Keratinocyte (primary cell): ENCODE results near the gene HMCN1. TPM values are rescaled to one million over a fixed set of nuclear protein-coding genes. Genes with fewer than 3 reads are reported as not detected.

Source experiments
- DNase-seq: peaks from one replicate; pipeline ENCODE4 v3.0.0-alpha.2; 2011; ENCODE audit warnings: low read depth, missing footprints, low spot score
- FAIRE-seq: peaks from 2 replicates; lab custom pipeline; 2011; peaks lifted over from hg19 to GRCh38; lab: Jason Lieb, UNC
- H2AFZ ChIP-seq: 2 replicates; pipeline ENCODE4 v1.6.0; 2012; ENCODE audit warnings: low read length, control low read depth, inconsistent platforms; ENCODE audit not compliant: control insufficient read depth
- H3K27ac ChIP-seq: 2 replicates; pipeline ENCODE4 v1.5.1; 2011; ENCODE audit warnings: low read length; ENCODE audit not compliant: control insufficient read depth, insufficient read depth
- H3K27me3 ChIP-seq: 3 replicates; pipeline ENCODE4 v1.6.0; 2011; ENCODE audit warnings: low read length; ENCODE audit not compliant: control insufficient read depth, insufficient read depth; ENCODE audit errors: extremely low read depth
- H3K36me3 ChIP-seq, 2 experiments: 2 replicates in 1 of 2; 3 replicates in 1 of 2; pipeline ENCODE4 v1.5.1; 2011; ENCODE audit warnings: low read length in 2 of 2, mild to moderate bottlenecking in 1 of 2; ENCODE audit not compliant: control insufficient read depth in 2 of 2, insufficient read depth in 2 of 2; ENCODE audit errors: extremely low read depth in 1 of 2
- H3K4me1 ChIP-seq: 3 replicates; pipeline ENCODE4 v1.5.1; 2011; ENCODE audit warnings: low read length; ENCODE audit not compliant: control insufficient read depth, insufficient read depth; ENCODE audit errors: extremely low read depth
- H3K4me2 ChIP-seq: 3 replicates; pipeline ENCODE4 v1.6.0; 2011; ENCODE audit warnings: low read depth, low read length; ENCODE audit not compliant: control insufficient read depth, insufficient read depth; ENCODE audit errors: extremely low read depth
- H3K4me3 ChIP-seq, 3 experiments: fragments of 200-600 bp in 1 of 3; sonication (generic) in 1 of 3; 2 replicates in 2 of 3; 3 replicates in 1 of 3; pipeline ENCODE4 v1.5.1; 2011 to 2016; ENCODE audit warnings: low read length in 3 of 3, mild to moderate bottlenecking in 3 of 3, control low read depth in 2 of 3, inconsistent platforms in 1 of 3, low read depth in 1 of 3, mixed read lengths in 1 of 3, mixed run types in 1 of 3, moderate library complexity in 1 of 3; ENCODE audit not compliant: control insufficient read depth in 2 of 3, insufficient read depth in 2 of 3; ENCODE audit errors: extremely low read depth in 1 of 3
- H3K79me2 ChIP-seq: 2 replicates; pipeline ENCODE4 v1.6.0; 2012; ENCODE audit warnings: low read length; ENCODE audit not compliant: control insufficient read depth, insufficient read depth
- H3K9ac ChIP-seq: 3 replicates; pipeline ENCODE4 v1.6.0; 2011; ENCODE audit warnings: low read length; ENCODE audit not compliant: control insufficient read depth, insufficient read depth; ENCODE audit errors: extremely low read depth
- H3K9me1 ChIP-seq: 3 replicates; pipeline ENCODE4 v1.6.0; 2011; ENCODE audit warnings: low read length; ENCODE audit not compliant: control insufficient read depth, insufficient read depth; ENCODE audit errors: extremely low read depth
- H3K9me3 ChIP-seq: 2 replicates; pipeline ENCODE4 v1.5.1; 2012; ENCODE audit warnings: low read depth, low read length; ENCODE audit not compliant: control insufficient read depth
- H4K20me1 ChIP-seq: 3 replicates; pipeline ENCODE4 v1.6.0; 2011; ENCODE audit warnings: low read length; ENCODE audit not compliant: control insufficient read depth, insufficient read depth; ENCODE audit errors: extremely low read depth
- CTCF ChIP-seq, 3 experiments: IDR thresholded peaks in 1 of 3; conservative IDR thresholded peaks in 1 of 3; optimal IDR thresholded peaks in 1 of 3; 2 replicates in 2 of 3; 3 replicates in 1 of 3; pipeline versions ENCODE3 to v1.5.1; 2011; ENCODE audit warnings: low read length in 3 of 3, mild to moderate bottlenecking in 3 of 3, moderate library complexity in 2 of 3, control low read depth in 1 of 3, inconsistent platforms in 1 of 3; ENCODE audit not compliant: insufficient read depth in 2 of 3; ENCODE audit errors: extremely low read depth in 1 of 3
- EZH2 ChIP-seq: IDR thresholded peaks from one replicate; pipeline ENCODE4 v1.6.1; 2012; ENCODE audit warnings: inconsistent platforms, mild to moderate bottlenecking, low read length, moderate library complexity
- dilution Hi-C: fragments of 300-500 bp; cut with MboI; formaldehyde crosslinking; loops from one replicate; pipeline ENCODE4 v1.7.0; 2020; ENCODE audit warnings: low sequenced_read_pairs; ENCODE audit not compliant: extremely low pct_ligation_motif_present
- polyA plus RNA-seq, 5 experiments: library from polyadenylated mRNA; depleted of rRNA in 3 of 5; stranded (reverse) in 3 of 5; stranded (forward) in 1 of 5; unstranded in 1 of 5; fragments of >200 nt; gene quantifications; 1 replicate in 1 of 5; 2 replicates in 3 of 5; 3 replicates in 1 of 5; pipeline versions ENCODE4 v1.2.1 to v1.2.3, GENCODE V29; 2011 to 2012; ENCODE audit warnings: missing spikeins in 2 of 5, low read depth in 1 of 5, low replicate concordance in 1 of 5

Gene HMCN1
- polyA plus RNA-seq, 1 donor (not counting 4 experiments of a cell fraction or from before 2014, with no cell fraction given), result 1.8 TPM

DNA sequence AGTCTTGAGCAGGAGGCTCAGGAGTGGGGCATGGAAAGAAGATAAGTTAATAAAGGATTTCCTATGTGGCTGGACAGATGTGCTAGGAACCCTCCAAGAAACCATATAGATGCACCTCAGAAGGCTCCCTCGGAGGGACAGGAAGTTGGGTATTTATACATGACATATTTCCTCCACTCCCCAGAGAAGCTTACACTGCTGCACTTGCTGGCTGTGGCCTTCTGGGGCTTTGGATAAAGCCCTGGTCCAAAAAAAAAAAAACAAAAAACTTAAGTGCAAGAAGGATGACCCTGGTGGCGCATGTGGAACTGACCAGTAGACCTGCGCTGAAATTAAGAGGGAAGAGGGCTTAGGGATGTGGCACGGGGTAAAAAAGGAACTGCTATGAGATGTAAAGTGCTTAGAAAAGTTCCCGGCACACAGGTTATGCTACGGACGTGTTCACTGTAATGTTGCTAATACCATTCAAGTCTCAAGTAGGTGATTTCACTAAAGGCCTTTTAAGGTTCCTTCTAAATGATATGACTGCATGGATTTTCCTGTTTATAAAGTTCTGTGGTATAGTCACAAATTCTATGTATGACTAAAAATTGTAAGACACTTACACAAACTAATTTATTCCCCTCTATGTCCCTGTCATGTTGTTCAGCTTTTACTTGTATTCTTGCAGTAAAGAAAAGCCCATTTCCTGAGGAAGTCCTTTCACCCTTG, 253.6 kb downstream of the HMCN1 start:
- H3K27me3 ChIP-seq, result no peaks in the 10 kb centered on the region
- FAIRE-seq (no peak), DNase-seq (no peak)
- no peaks in the 10 kb centered on the region for H4K20me1 ChIP-seq
- H3K4me3 ChIP-seq, result no peak overlapping the region
- dilution Hi-C loops, result no loop called here
- no peaks in the 10 kb centered on the region for H3K79me2 ChIP-seq
- no peaks in the 10 kb centered on the region for H3K36me3 ChIP-seq
- H3K4me2 ChIP-seq, result no peak overlapping the region
- no peak overlapping the region for H3K27ac ChIP-seq
- no peaks in the 10 kb centered on the region for H3K4me1 ChIP-seq
- no peak overlapping the region for H3K9ac ChIP-seq
- H3K9me3 ChIP-seq, result no peaks in the 10 kb centered on the region
- TF ChIP-seq EZH2 (no peak), CTCF (optimal IDR thresholded peaks at IDR 0.05 in 1 of 3, IDR thresholded peaks at IDR 0.05 in 1 of 3, conservative IDR thresholded peaks at IDR 0.05 in 1 of 3; ENCODE audit: extremely low read depth in 1 of 3, insufficient read depth in 2 of 3, low read length in 3 of 3) (no peak)
- no peaks in the 10 kb centered on the region for H3K9me1 ChIP-seq
- no peak overlapping the region for H2AFZ ChIP-seq

DNA sequence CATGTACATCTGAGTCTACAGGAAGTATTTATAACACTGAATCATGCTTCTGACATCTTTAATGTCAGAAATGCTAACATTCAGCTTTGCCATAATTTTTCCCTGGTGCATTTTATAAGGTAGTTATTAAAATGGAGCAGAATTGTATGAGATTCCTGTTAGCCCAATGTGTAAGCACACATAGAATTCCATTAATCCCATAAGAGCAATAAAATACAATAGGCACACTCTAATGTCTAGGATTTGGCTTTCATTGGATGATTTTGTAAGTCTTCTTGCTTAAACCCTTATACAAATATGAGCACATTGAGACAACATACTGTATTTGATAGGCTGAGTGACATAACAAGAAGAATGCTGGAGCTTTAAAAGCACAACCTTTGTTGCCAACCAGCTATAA, 256.4 kb downstream of the HMCN1 start:
- H4K20me1 ChIP-seq, result no peaks in the 10 kb centered on the region
- H3K4me2 ChIP-seq, result no peak overlapping the region
- no peak overlapping the region for H3K9ac ChIP-seq
- H3K4me3 ChIP-seq, result no peak overlapping the region
- no peaks in the 10 kb centered on the region for H3K27me3 ChIP-seq
- H3K36me3 ChIP-seq, result no peaks in the 10 kb centered on the region
- no peak overlapping the region for H3K27ac ChIP-seq
- dilution Hi-C loops, result no loop called here
- no peak for FAIRE-seq
- no peak for DNase-seq
- no peaks in the 10 kb centered on the region for H3K4me1 ChIP-seq
- H2AFZ ChIP-seq, result no peak overlapping the region
- no peaks in the 10 kb centered on the region for H3K9me3 ChIP-seq
- H3K9me1 ChIP-seq, result no peaks in the 10 kb centered on the region
- TF ChIP-seq CTCF (optimal IDR thresholded peaks at IDR 0.05 in 1 of 3, IDR thresholded peaks at IDR 0.05 in 1 of 3, conservative IDR thresholded peaks at IDR 0.05 in 1 of 3; ENCODE audit: extremely low read depth in 1 of 3, insufficient read depth in 2 of 3, low read length in 3 of 3), result no peak
- no peak for TF ChIP-seq EZH2
- H3K79me2 ChIP-seq, result no peaks in the 10 kb centered on the region
